Measurements from ENCODE around the gene EPHA4. TPM values are rescaled to one million over a fixed set of nuclear protein-coding genes. Genes with fewer than 3 reads are reported as not detected.

The EPHA4 gene
- polyA plus RNA-seq, 1 donor (not counting 4 experiments of a cell fraction or from before 2014, with no cell fraction given), result 9.0 TPM

DNA sequence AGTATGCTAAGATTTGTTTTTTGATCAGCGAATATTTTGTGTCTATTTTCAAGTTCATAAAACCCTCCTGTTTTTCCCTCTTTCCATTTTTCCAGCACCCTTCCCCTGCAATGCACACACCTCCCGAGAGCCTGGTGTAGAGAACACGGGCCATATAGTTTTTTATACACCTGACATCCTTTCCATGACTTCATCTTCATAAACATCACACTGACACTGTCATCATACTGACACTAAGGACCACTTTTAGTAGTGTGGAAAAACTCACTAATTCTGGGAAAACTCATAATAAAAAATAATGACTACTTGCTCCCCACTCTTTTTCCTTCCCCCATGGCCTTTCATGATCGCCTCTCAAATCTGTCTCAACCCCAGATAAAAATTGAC is 70.2 kb downstream of the EPHA4 start:
- H3K4me2 ChIP-seq (ENCODE audit: control insufficient read depth, extremely low read depth, insufficient read depth, low read depth, low read length), result peak overlapping the region; percentile 17
- no peak overlapping the region for H3K27ac ChIP-seq (ENCODE audit: control insufficient read depth, insufficient read depth, low read length)
- no peaks in the 10 kb centered on the region for H3K79me2 ChIP-seq (ENCODE audit: control insufficient read depth, insufficient read depth, low read length)
- no peaks in the 10 kb centered on the region for H3K36me3 ChIP-seq (ENCODE audit: control insufficient read depth in 2 of 2, extremely low read depth in 1 of 2, insufficient read depth in 2 of 2, low read length in 2 of 2)
- TF ChIP-seq CTCF (optimal IDR thresholded peaks at IDR 0.05 in 1 of 3, IDR thresholded peaks at IDR 0.05 in 1 of 3, conservative IDR thresholded peaks at IDR 0.05 in 1 of 3; ENCODE audit: extremely low read depth in 1 of 3, insufficient read depth in 2 of 3, low read length in 3 of 3), result no peak
- TF ChIP-seq EZH2 (IDR thresholded peaks at IDR 0.05; ENCODE audit: low read length), result no peak
- H3K27me3 ChIP-seq (ENCODE audit: control insufficient read depth, extremely low read depth, insufficient read depth, low read length), result no peaks in the 10 kb centered on the region
- peaks cover 16% of the 10 kb centered on the region for H3K4me1 ChIP-seq (ENCODE audit: control insufficient read depth, extremely low read depth, insufficient read depth, low read length)
- dilution Hi-C loops (cut with MboI; ENCODE audit: extremely low pct_ligation_motif_present, low sequenced_read_pairs), result no loop called here
- no peak overlapping the region for H3K4me3 ChIP-seq (ENCODE audit: control insufficient read depth in 2 of 3, extremely low read depth in 1 of 3, insufficient read depth in 2 of 3, low read depth in 1 of 3, low read length in 3 of 3)
- H3K9ac ChIP-seq (ENCODE audit: control insufficient read depth, extremely low read depth, insufficient read depth, low read length), result no peak overlapping the region
- no peak for DNase-seq (ENCODE audit: low read depth, low spot score)
- H4K20me1 ChIP-seq (ENCODE audit: control insufficient read depth, extremely low read depth, insufficient read depth, low read length), result no peaks in the 10 kb centered on the region
- H3K9me1 ChIP-seq (ENCODE audit: control insufficient read depth, extremely low read depth, insufficient read depth, low read length), result no peaks in the 10 kb centered on the region
- no peak overlapping the region for H2AFZ ChIP-seq (ENCODE audit: control insufficient read depth, low read length)
- no peaks in the 10 kb centered on the region for H3K9me3 ChIP-seq (ENCODE audit: control insufficient read depth, low read depth, low read length)
- FAIRE-seq, result no peak

DNA sequence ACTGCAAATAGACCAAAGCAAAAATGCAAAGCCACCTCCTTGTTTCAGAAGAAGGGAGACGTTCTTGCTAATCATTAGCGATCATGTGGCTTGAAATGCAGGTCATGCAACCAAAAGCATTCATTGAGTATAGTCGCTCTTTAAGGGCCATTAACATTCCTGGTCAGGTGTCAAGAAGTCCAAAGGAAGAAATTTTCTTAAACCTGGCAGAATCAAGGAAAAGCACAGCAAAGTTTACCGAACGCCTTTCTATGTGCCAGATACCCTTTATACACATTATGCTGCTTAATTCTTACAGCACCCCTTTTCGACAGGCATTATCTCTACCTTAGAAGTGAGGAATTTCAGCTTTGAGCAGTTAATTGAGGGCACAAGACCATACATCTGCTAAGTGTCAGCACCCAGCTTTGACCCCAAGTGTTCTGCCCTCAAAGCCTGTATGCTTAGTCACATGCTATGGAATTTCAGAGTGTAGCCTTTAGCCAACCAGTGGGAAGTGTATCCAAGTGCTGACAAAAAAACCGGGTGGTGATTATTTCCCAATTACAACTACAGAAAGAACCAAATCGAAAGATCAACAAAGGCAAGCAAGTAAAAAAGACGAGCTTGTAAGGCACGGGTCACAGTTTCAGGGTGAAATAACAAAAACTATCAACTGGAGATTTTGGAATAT is 70.8 kb downstream of the EPHA4 start:
- Histone ChIP-seq H3K27me3 (ENCODE audit: control insufficient read depth, extremely low read depth, insufficient read depth, low read length) (no peaks in the 10 kb centered on the region), H2AFZ (ENCODE audit: control insufficient read depth, low read length) (no peak overlapping the region), H3K4me1 (ENCODE audit: control insufficient read depth, extremely low read depth, insufficient read depth, low read length) (peaks cover 16% of the 10 kb centered on the region), H3K36me3 (ENCODE audit: control insufficient read depth in 2 of 2, extremely low read depth in 1 of 2, insufficient read depth in 2 of 2, low read length in 2 of 2) (no peaks in the 10 kb centered on the region), H3K4me2 (ENCODE audit: control insufficient read depth, extremely low read depth, insufficient read depth, low read depth, low read length) (no peak overlapping the region), H3K9me3 (ENCODE audit: control insufficient read depth, low read depth, low read length) (no peaks in the 10 kb centered on the region), H3K9ac (ENCODE audit: control insufficient read depth, extremely low read depth, insufficient read depth, low read length) (no peak overlapping the region), H3K9me1 (ENCODE audit: control insufficient read depth, extremely low read depth, insufficient read depth, low read length) (no peaks in the 10 kb centered on the region), H3K79me2 (ENCODE audit: control insufficient read depth, insufficient read depth, low read length) (no peaks in the 10 kb centered on the region), H4K20me1 (ENCODE audit: control insufficient read depth, extremely low read depth, insufficient read depth, low read length) (no peaks in the 10 kb centered on the region), H3K27ac (ENCODE audit: control insufficient read depth, insufficient read depth, low read length) (no peak overlapping the region), H3K4me3 (ENCODE audit: control insufficient read depth in 2 of 3, extremely low read depth in 1 of 3, insufficient read depth in 2 of 3, low read depth in 1 of 3, low read length in 3 of 3) (no peak overlapping the region)
- DNase-seq (ENCODE audit: low read depth, low spot score) (no peak), FAIRE-seq (peak; percentile 9)
- dilution Hi-C loops (cut with MboI; ENCODE audit: extremely low pct_ligation_motif_present, low sequenced_read_pairs), result no loop called here
- TF ChIP-seq CTCF (optimal IDR thresholded peaks at IDR 0.05 in 1 of 3, IDR thresholded peaks at IDR 0.05 in 1 of 3, conservative IDR thresholded peaks at IDR 0.05 in 1 of 3; ENCODE audit: extremely low read depth in 1 of 3, insufficient read depth in 2 of 3, low read length in 3 of 3) (no peak), EZH2 (IDR thresholded peaks at IDR 0.05; ENCODE audit: low read length) (no peak)

Data from keratinocyte (primary cell).